Stimulated activated CD8-positive, alpha-beta memory T cell treated with anti-CD3 and anti-CD28 coated beads, Interleukin-7, amount 100 ng/mL, for 24 hours (primary cell): ENCODE measurements around the gene SREK1IP1.

Experiments
- DNase-seq: peaks from one replicate; pipeline ENCODE4 v3.0.0-alpha.2; 2020; ENCODE audit warnings: low read depth

Gene SREK1IP1

DNA sequence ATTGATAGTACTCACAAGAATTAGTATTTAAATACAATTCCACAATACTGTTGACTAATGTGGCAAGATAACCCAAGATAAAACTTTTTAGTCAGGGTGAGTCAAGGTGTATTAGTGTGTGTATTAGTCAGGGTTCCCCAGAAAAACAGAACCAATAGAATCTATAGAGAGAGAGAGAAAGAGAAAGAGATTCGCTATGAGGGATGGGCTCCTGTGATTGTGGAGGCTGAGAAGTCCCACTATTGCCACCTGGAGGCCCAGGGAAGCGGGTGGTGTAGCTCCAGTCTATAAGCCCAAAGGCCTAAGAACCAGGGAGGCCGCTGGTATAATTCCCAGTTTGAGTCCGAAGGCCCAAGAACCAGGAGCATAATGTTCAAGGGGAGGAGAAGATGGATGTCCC, 88.2 kb downstream of the SREK1IP1 start:
- no peak for DNase-seq

DNA sequence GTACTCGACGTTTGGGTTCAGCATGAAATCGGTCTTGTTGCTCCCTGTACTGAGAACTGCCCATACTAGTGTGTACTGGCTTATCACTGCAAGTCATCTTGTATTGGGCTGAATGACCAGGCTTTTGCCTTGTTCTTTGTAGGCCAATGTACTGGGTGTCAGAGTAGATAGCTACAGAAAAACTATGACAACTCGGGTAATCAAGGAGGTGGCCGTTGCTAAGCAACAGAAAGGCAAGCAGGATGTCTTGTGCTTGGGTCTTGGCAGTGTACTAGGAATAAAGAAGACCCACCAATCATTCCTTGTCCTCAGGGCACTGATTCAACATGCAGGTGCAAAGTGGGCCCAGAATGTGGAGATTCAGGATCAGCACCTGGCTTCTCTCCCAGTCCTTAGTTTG, 90.1 kb downstream of the SREK1IP1 start:
- no peak for DNase-seq

DNA sequence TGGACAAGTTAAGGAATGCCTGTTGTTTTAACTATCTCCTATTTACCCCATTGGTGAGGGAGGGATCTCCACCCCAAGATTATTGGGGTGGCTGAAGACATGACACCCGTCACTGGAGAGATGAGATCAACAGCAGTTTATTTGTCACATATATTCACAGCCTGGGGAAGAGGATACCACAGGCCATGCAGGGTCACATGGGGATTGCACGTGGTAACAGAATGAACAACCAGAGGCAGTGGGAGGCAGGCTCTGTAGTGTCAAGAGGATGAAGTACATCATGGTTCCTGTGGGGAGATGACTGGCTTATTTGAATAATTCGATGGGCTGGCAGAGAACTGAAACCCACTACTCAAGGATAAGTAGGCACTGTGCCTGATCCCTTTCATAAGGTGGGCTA, 96.8 kb downstream of the SREK1IP1 start:
- DNase-seq: no peak

DNA sequence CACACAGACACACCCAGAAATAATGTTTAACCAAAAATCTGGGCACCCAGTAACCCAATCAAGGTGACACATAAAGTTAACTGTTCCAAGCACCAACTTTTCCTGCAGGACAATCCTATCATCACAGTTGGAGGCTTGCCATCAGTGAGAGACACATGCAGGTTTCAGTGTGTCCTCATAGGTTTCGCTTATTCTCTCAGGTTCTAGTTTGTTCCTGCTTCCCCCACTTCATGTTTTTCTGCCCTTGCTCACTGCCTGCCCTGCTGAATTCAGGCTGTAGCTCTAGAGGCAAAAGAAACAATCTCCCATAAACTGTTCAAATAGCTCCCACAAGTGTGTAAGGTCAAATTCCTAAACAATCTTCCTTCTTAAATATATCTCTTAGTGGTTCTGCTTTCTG, 98.2 kb downstream of the SREK1IP1 start:
- DNase-seq: no peak
